Thyroid gland (tissue), 4 donors: ENCODE measurements around the gene TNC.

Experiments
- POLR2A ChIP-seq, 2 donors: fragments of 450-650 bp; IDR thresholded peaks; one replicate each; pipeline ENCODE4 v1.6.1; 2017; ENCODE audit warnings: antibody characterized with exemption in 2 of 2, mild to moderate bottlenecking in 2 of 2, moderate library complexity in 1 of 2
- TF ChIP-seq, protein P1 (sequence below), 6 experiments: fragments of 200-600 bp in 3 of 6; fragments of 450-650 bp in 3 of 6; sonication (generic) in 3 of 6; IDR thresholded peaks; one replicate each; pipeline ENCODE4 v1.5.1; 2016 to 2019; ENCODE audit warnings: antibody characterized with exemption in 6 of 6, mild to moderate bottlenecking in 2 of 6, inconsistent platforms in 1 of 6, moderate library complexity in 1 of 6

DNA sequence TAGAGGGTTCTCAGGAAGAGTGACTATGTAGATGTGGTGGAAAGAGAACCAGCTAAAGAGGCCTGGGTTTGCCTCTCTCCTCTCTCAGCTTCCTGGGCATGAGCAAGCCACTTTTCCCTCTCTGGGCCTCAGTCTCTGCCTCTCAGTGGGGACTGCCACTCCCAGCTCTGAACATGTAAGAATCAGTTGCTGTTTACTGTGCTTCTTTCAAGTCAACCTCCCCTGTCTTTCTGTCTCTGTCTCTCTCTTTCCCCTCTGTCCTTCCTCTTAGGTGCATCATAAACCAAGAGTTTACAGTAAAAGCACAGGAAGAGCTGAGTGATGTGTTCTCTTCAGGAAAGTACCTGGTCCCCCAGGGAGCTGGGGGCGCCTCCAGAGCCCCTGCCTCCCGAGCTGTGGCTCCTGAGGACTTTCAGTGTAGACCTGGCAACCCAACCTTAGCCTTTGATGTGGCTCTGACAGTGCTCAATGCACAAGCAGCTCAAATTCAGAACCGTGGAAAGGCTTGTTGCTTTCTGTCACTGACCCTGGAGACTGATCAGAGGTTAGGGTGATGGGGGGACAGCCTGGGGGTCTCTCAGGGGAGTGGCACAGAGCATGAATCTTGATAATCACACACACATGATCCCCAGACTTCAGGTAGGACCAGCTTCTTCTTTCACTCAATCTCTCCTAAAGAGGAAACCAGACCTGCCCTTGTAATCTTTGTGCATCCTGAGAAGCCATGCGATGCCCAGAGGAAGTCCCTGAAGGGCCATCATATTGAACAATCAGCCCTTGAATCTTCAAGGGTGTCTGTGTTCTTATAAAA is 128.2 kb downstream of the TNC start:
- TF ChIP-seq, protein P1, sequence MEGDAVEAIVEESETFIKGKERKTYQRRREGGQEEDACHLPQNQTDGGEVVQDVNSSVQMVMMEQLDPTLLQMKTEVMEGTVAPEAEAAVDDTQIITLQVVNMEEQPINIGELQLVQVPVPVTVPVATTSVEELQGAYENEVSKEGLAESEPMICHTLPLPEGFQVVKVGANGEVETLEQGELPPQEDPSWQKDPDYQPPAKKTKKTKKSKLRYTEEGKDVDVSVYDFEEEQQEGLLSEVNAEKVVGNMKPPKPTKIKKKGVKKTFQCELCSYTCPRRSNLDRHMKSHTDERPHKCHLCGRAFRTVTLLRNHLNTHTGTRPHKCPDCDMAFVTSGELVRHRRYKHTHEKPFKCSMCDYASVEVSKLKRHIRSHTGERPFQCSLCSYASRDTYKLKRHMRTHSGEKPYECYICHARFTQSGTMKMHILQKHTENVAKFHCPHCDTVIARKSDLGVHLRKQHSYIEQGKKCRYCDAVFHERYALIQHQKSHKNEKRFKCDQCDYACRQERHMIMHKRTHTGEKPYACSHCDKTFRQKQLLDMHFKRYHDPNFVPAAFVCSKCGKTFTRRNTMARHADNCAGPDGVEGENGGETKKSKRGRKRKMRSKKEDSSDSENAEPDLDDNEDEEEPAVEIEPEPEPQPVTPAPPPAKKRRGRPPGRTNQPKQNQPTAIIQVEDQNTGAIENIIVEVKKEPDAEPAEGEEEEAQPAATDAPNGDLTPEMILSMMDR (IDR thresholded peaks at IDR 0.05), result no peak
- TF ChIP-seq POLR2A (IDR thresholded peaks at IDR 0.05), result no peak
